HK-2 (cell line): ENCODE results near the gene PTAFR.

Experiments used
- DNase-seq: peaks from one replicate; pipeline ENCODE4 v3.0.0-alpha.2; 2018; ENCODE audit not compliant: unreplicated experiment

Gene PTAFR

DNA sequence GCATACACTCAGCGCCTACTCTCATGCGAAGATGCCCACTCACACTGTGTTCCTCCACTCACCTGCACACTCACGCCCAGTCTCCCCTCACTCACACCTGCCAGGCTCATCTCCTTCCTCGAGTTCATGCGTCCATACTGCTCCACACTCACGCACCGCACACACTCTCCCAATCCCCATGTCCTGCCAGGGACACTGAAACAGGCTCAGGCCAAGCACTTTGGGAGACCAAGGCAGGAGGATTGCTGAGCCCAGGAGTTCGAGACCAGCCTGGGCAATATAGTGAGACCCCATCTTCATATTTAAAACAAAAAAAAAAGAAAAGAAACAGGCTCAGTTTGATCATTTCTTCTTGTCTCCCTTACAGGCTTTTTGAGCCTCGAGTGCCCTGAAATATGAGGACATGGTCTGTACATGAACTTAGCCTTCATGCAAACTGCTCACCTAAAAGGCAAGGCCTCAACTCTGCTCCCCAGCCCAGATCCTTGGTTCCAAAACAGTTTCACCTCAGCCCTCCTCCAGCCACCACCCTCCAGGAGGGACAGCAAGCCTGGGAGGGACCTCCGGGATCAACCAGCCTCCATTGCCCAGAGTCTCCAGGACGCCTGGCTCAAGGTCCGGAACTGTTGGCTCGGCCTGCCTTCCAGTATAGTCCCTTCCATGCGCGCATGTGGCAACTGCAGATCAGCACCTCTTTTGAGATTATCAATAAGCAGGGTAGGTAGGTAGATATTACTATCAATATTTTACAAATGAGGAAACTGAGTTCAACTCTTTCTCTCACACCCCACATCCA lies 2.4 kb upstream of the PTAFR start:
- DNase-seq: no peak

GRCh38 chr1:28175955-28176485 lies 470 bp downstream of the PTAFR start:
- no peak for DNase-seq

DNA sequence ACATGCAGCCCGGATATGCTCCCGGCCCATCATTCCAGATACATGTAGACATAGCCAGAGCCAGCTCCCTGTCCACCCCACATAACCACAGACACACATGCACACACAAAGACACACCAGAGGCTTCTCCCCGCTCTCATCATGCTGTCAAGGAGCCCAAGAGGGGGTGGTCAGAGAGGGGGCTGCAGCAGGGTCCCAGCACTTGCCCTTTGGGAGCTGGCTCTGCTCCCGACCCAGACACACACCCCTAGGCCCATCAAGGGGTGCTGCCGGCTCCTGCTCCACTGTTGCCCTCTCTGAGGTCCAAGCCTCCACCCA lies 2.6 kb downstream of the PTAFR start:
- no peak for DNase-seq

DNA sequence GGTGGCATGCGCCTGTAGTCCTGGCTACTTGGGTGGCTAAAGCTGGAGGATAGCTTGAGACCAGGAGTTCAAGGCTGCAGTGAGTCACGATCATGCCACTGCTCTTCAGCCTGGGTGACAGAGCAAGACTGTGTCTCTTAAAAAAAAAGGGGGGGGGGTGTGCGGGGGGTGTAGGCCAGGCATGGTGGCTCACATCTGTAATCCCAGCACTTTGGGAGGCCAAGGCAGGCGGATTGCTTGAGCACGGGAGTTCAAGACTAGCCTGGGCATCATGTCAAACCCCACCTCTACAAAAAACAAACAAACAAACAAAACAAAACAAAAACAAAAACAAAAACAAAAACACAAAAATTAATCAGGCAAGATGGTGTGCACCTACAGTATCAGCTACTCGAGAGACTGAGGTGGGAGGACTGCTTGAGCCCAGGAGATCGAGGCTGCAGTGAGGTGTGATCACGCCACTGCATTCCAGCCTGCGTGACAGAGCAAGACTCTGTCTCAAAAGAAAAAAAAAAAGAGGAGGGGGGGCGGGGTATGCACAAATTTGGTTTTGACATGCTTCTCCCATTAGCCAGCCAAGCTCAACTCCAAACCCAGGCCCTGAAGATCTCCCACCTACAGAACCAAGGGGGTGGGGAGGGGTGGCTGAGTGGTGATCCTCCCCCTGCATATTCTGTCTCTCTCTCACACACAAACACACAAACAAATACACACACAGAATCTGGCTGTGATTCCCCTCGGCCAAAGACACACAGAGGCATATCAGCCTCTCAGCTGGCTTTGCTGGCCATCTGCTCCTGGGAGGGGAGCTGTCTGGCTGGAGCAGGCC lies 3.1 kb downstream of the PTAFR start:
- no peak for DNase-seq

DNA sequence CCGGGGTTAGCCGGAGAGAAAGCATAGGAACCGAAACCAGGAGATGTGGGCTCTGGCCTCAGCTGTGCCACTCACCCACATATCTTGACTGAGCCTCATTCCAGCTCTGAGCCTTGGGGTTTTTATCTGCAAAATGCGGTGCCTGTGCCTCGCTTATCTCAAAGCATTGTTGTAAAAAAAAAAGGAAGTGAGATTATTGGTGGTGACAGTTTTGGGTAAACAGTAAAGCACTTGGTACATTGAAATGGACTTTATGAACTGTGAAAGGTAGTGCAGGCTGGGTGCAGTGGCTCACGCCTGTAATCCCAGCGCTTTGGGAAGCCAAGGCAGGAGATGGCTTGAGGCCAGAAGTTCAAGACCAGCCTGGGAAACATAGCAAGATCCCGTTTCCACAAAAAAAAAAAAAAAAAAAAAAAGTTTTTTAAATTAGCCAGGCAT lies 3.8 kb downstream of the PTAFR start:
- DNase-seq: no peak

DNA sequence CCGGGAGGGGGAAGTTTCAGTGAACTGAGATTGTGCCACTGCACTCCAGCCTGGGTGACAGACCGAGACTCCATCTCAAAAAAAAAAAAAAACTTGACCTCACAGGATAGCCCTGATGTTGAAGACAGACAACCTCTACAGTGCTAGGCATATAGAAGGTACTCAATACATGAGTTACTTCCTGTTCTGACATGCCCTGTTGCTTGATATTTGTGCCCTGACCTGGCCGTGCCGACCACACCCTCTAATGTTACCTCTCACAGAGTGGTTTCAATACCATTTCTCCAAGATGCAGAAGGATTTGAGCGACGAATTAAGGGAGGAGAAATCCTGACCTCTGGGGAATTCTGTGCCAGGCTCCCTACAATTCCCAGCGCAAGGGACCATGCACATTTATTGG lies 5.2 kb downstream of the PTAFR start:
- no peak for DNase-seq

DNA sequence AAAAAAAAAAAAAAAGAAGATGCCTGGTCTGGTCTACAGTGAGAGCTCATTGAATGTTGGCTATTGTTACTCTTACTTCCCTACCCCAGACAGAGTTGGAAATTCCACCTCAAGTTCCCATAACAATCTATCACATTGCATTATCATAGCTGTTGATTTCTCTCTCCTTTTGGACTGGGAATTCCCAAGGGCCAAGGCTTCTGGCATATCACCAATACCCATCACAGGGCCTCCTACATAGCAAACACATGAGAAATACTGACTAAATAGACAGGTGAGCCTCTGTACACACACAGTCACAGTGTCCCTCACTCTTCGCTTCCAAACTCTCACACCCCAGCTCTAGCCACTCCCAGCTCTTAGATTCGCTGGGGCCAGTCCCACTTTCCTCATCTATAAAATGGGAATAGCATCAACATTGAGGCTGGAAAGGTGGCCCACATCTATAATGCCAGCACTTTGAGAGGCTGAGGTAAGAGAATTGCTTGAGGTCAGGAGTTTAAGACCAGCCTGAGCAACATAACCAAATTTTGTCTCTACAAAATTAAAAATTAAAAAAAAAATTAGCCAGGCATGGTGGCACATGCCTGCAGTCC lies 6.4 kb downstream of the PTAFR start:
- DNase-seq: no peak

GRCh38 chr1:28163496-28164161 lies 12.9 kb downstream of the PTAFR start:
- no peak for DNase-seq

DNA sequence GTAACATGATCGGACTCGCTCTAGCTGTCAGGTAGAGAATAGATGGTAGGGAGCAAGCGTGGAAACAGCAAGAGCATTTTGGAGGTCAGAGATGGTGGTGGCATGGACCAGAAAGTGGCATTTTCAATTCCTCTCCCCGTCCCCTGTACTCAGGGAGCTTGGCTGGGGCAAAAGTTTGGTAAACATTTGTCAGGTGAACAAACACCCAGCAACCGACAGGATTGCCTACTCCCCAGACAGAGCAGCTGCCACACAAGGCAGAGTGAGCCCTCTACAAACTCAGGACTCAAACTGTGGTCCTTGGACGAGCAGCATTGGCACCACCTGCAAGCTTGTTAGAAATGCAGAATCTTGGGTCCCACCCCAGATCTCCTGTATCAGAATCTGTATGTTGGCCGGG lies 14.3 kb downstream of the PTAFR start:
- DNase-seq: no peak

DNA sequence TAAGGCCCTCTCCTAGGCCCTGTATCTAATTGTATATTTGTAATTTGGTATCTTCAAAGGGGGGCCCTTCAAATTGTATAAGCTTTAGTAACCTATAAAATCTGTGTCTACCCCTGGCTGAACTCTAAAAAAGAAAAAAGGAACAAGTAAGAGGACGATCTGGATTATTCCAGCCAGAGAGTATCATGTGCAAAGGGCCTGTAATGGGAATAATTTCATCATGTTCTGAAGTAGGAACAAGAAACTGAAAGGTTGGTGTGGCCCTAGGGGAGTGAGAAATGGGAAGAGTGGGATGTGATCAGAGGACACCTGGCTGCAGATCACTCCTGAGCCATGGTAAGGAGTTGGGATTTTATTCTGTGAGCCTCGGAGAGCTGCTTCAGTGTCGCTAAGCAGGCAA lies 14.7 kb downstream of the PTAFR start:
- no peak for DNase-seq

DNA sequence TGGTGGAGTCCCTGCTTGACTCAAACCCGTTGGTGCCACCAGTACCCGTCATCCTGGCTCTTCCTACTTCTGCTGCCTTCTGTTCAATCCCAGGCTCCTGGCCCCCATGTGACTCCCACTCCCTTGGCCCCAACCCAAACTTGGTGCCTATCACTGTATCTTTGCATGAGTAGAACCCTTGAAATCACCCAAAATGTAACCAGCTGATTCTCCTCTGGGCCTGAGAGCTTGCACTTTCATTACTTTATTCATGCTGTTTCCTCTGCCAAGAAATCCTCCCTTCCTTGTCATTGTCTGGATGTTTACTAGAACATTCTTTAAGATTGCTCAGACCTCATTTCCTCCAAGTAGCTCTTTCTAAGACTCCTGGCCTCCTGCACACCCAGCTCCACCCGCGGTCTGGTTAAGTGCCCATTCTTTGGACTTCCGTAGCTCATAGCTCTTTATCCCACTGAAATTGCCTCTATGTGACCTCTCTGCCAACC lies 15.7 kb downstream of the PTAFR start:
- no peak for DNase-seq

DNA sequence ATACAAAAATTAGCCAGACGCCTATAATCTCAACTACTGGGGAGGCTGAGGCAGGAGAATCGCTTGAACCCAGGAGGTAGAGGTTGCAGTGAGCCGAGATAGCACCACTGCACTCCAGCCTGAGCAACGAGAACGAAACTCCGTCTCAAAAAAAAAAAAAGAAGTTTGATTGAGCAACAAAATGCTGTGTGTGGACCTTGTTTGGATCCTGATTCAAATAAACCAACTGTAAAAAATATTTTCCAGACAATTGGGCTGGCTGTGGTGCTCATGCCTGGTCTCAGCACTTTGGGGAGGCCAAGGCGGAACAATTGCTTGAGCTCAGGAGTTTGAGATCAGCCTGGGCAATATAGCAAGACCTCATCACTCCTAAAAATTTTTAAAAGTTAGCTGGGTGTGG lies 16.8 kb downstream of the PTAFR start:
- DNase-seq: no peak

GRCh38 chr1:28159243-28159642 lies 17.2 kb downstream of the PTAFR start:
- no peak for DNase-seq

DNA sequence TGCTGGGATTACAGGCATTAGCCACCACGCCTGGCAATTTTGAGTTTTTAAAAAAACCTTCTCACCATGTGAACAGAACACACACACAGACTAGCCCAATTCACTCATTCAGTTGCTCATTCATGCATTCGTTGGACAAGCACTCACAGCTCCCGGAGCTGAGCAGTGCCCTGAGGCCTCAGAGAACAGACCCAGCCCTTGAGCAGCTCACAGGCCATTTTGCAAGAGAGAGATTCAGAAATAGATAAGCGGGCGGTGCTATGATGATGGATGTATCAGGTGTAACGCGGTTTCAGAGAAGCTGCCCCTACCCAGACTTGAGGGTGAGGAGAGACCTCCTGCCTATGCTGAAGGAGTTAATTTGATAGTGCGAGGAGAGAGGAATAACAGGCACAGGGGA lies 18.6 kb downstream of the PTAFR start:
- no peak for DNase-seq

GRCh38 chr1:28156821-28157220 lies 19.7 kb downstream of the PTAFR start:
- no peak for DNase-seq

DNA sequence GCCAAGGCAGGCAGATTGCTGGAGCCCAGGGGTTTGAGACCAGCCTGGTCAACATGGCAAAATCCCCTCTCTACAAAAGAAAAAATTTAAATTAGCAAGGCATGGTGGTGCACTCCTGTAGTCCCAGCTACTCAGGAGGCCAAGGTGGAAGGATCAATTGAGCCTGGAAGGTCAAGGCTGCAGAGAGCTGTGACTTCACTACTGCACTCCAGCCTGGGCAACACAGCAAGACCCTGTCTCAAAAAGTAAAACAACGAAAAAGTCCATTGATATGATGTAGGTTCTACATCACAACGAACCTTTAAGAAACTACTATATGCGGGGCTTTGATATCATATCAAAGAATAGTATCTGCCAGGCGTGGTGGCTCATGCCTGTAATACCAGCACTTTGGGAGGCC lies 20.9 kb downstream of the PTAFR start:
- DNase-seq: no peak

DNA sequence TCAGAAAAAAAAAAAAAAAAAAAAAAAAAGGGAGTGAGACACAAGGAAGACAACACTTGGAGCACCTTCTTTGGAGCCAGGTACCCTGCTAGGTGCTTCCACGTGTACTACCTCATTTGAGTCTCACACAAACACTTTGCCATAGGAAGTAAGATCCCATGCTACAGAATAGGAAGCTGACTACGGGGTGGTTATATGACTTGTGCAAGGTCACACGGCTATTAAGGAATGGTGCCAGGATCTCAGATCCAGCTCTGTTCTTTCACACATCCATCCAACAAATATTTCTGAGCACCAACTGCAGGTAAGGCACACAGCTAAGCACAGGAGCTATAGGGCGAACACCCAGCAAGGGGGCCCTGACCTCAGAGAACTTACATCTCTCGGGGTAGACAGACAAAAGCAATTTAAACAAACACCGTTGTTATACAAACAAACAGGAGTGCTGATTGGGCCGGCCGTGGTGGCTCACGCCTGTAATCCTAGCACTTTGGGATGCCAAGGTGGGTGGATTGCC lies 22.4 kb downstream of the PTAFR start:
- no peak for DNase-seq

- no peak for DNase-seq
Measured at GRCh38 chr1:28150125-28150780, 26.2 kb downstream of the PTAFR start.

DNA sequence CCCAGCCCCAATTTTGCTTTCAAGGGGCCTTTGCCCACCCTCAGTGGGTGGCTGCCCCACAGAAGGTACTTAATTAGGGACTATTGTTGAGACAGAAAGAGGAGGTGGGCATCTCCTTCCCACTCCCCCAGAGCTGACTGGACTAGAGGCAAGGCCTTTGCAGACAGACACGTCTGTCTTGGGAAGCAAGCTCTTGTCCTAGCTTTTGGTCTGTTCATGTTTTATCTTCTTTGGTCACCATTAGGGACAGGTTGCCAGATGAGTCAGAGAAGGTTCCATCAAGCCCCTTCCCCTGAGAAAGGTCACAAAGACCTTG lies 27.7 kb downstream of the PTAFR start:
- no peak for DNase-seq

GRCh38 chr1:28147264-28148094 lies 29.0 kb downstream of the PTAFR start:
- DNase-seq: no peak

DNA sequence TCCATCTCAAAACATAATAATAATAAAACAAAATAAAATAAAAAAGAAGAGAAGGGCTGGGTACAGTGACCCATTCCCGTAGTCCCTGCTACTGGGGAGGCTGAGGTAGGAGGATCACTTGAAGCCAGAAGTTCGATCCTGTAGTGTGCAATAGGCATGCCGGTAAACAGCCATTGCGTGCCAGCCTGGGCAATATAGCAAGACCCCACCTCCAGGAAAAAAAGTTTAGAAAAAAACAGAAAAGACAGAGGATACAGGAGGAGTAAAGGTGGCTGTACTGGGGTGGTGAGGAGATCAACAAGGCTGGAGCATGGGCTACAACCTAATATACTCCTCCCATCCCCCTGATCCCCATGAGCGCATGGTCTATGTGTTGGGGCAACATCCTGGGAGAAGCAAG lies 30.8 kb downstream of the PTAFR start:
- DNase-seq: no peak
